Pancreas (tissue), 10 donors: ENCODE measurements around the gene HTRA1. TPM values are rescaled to one million over a fixed set of nuclear protein-coding genes. Genes with fewer than 3 reads are reported as not detected.

Experiments used
- ATAC-seq, 4 donors: fragments of 200-7000 bp; cut with Tn5 transposase; one replicate each; pipeline versions ENCODE4 v1.8.0 to v1.9.1; 2020; ENCODE audit warnings: mild to moderate bottlenecking in 4 of 4, moderate library complexity in 4 of 4
- DNase-seq, 6 donors: peaks; one replicate each; pipeline ENCODE4 v3.0.0-alpha.2; 2020
- FAIRE-seq: peaks from 2 replicates; lab custom pipeline; 2012; peaks lifted over from hg19 to GRCh38; lab: Jason Lieb, UNC
- H3K27ac ChIP-seq, 4 donors: fragments of 200-600 bp; sonication (generic); 1 replicate in 3 of 4; 2 replicates in 1 of 4; pipeline versions ENCODE4 v1.5.0 to v1.8.0; 2020
- H3K27me3 ChIP-seq, 4 donors: fragments of 200-600 bp; one replicate each; pipeline ENCODE4 v1.8.0; 2021
- H3K36me3 ChIP-seq, 3 donors: fragments of 200-600 bp; sonication (generic) in 1 of 3; one replicate each; pipeline versions ENCODE4 v1.5.0 to v1.8.0; 2020 to 2021
- H3K4me1 ChIP-seq, 3 donors: fragments of 200-600 bp; one replicate each; pipeline ENCODE4 v1.8.0; 2021
- H3K4me3 ChIP-seq, 4 donors: fragments of 200-600 bp; sonication (generic) in 2 of 4; one replicate each; pipeline versions ENCODE4 v1.5.0 to v1.8.0; 2020 to 2021
- H3K9me3 ChIP-seq, 4 donors: fragments of 200-600 bp; one replicate each; pipeline ENCODE4 v1.8.0; 2021
- WGBS, 2 donors: extraction: QIAGEN DNeasy Blood & Tissue Kit; methylation state at CpG; one replicate each; pipeline ENCODE4 v1.1.7; 2013; 5-methylcytosine and 5-hydroxymethylcytosine counted together
- intact Hi-C, 3 donors: fragments of 100-400 bp; cut with DNase I; formaldehyde crosslinking; loops; one replicate each; pipeline versions ENCODE4 v1.11.1 to v1.14.2; 2022
- polyA plus RNA-seq, 2 donors: library from polyadenylated mRNA; stranded (reverse); fragments of 200-250 nt; gene quantifications; one replicate each; pipeline ENCODE4 v1.2.3, GENCODE V29; 2013
- total RNA-seq, 6 donors: library from RNA; stranded (reverse); fragmentation: NEBNext Ultra II Directional in 4 of 6; extraction: Animal tissue kit (Norgen Biotek cat#: 25700) in 4 of 6; gene quantifications; one replicate each; pipeline versions ENCODE4 v1.2.1 to v1.2.4, GENCODE V29; 2021 to 2023
- TF ChIP-seq, protein P1 (sequence below), 4 donors: fragments of 200-600 bp; sonication (generic) in 3 of 4; IDR thresholded peaks; one replicate each; pipeline versions ENCODE4 v1.5.0 to v1.8.0; 2021; ENCODE audit warnings: antibody characterized with exemption in 4 of 4
- donor health status: healthy with polysubstance abuse.
- donor health status: DM: no; HTN: no; CAD: no; lungs with moderate emphysema.
- donor health status: DM: no; HTN: no; CAD: no.
- donor health status: control.
- donor health status: control.
- donor health status: Bipolar disorder and iron deficiency.
- donor health status: DM: yes; HTN: yes; CAD: no.
- donor health status: DM: no; HTN: no; CAD: no.
- donor health status: DM: no; HTN: no; CAD: no.
- donor health status: DM: yes; HTN: yes; CAD: no.

HTRA1 gene
- total and polyA plus RNA-seq, 8 donors = 10.4 to 83.0 (median 20.8) TPM

DNA sequence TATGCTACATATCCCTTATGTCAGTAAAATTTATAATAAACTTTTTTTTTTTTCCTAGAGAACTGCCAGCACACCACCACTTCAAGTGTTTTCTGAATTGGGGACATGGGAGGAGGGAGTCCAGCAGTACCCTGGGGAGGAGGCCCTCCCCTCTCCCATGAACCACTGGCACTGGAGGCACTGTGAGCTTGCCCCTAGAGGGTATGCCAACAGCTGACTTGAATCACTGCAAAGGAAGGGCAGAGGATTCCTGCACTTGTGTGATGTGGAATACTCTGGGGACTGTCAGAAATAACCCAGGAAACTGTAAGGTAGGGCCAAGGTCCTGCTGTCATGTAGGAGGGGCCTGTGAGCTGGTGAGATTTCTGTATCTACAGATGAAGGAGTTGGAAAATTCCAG is 15.4 kb upstream of the HTRA1 start:
- DNase-seq (no peak), ATAC-seq (no peak), FAIRE-seq (no peak)
- Histone ChIP-seq H3K4me3 (no peak overlapping the region), H3K36me3 (no peaks in the 10 kb centered on the region), H3K27me3 (no peaks in the 10 kb centered on the region), H3K9me3 (no peaks in the 10 kb centered on the region), H3K27ac (no peak overlapping the region), H3K4me1 (no peaks in the 10 kb centered on the region)
- TF ChIP-seq, protein P1, sequence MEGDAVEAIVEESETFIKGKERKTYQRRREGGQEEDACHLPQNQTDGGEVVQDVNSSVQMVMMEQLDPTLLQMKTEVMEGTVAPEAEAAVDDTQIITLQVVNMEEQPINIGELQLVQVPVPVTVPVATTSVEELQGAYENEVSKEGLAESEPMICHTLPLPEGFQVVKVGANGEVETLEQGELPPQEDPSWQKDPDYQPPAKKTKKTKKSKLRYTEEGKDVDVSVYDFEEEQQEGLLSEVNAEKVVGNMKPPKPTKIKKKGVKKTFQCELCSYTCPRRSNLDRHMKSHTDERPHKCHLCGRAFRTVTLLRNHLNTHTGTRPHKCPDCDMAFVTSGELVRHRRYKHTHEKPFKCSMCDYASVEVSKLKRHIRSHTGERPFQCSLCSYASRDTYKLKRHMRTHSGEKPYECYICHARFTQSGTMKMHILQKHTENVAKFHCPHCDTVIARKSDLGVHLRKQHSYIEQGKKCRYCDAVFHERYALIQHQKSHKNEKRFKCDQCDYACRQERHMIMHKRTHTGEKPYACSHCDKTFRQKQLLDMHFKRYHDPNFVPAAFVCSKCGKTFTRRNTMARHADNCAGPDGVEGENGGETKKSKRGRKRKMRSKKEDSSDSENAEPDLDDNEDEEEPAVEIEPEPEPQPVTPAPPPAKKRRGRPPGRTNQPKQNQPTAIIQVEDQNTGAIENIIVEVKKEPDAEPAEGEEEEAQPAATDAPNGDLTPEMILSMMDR (IDR thresholded peaks at IDR 0.05) = no peak
- intact Hi-C loops = no loop called here

DNA sequence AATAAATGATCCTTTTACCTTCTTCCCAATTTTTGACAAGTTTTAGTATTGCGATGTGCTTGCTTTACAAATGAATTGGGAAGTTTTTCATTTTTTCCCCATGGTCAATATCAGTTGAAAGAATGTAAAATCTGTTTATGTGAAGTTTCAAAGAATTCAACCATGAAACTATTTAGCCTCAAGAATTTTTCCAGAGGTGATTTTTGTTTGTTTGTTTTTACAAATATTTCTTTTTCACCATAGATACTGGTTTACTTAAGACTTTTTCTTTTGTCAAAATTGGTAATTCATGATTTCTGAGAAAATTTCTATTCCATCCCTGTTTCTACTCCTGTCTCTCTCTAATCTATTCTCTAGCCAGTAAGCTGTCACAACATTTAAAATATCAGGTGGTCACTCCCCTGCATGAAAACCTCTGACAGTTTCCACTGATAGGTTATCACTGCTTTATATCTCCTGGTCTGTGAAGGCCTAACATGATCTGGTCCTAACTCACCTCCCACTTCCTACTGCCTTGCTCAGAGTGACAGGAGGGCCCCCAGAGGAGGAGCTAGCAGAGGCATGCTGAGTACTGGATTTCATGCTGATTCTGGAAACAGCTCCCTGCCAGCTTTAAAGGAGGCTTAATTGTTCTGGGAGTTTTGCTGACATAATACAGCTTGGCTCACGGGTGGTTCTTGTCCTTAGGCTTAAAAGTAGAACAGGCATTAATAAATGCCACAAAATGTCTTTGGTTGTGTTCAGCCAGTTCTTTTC is 14.5 kb upstream of the HTRA1 start:
- intact Hi-C loops = no loop called here
- Histone ChIP-seq H3K4me1 (no peaks in the 10 kb centered on the region), H3K27me3 (no peaks in the 10 kb centered on the region), H3K36me3 (no peaks in the 10 kb centered on the region), H3K4me3 (no peak overlapping the region), H3K27ac (no peak overlapping the region), H3K9me3 (no peaks in the 10 kb centered on the region)
- DNase-seq (no peak), FAIRE-seq (no peak), ATAC-seq (no peak)
- TF ChIP-seq, protein P1 (IDR thresholded peaks at IDR 0.05) = no peak
- WGBS, 2 donors = 74 to 82% methylated on average over 2 of the region's 2 CpGs

DNA sequence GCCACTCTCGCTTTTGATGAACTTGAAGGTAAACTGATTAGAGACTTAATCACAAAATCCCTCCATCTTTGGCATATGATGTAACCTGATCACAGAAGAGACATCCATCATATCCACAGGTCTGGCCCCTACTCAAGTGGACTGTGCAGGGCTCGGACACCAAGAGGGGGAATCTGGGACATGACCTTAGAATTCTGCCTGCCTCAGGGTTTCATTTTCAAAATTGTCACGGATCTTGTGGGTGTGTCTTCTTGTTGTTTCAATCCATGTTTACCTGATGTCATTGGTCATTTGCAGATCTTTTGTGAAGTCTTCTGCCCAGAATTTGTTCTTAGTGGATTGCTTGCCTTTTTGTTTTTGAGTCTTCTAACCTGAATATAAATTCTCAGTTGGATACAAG is 12.8 kb upstream of the HTRA1 start:
- FAIRE-seq = no peak
- no peak for ATAC-seq
- no peak overlapping the region for H3K27ac ChIP-seq
- TF ChIP-seq, protein P1 (IDR thresholded peaks at IDR 0.05) = no peak
- H3K27me3 ChIP-seq = no peaks in the 10 kb centered on the region
- no peaks in the 10 kb centered on the region for H3K36me3 ChIP-seq
- DNase-seq = no peak
- H3K9me3 ChIP-seq = no peaks in the 10 kb centered on the region
- H3K4me3 ChIP-seq = no peak overlapping the region
- 87 to 88% methylated on average over 3 of the region's 3 CpGs for WGBS, 2 donors
- intact Hi-C loops = no loop called here
- no peaks in the 10 kb centered on the region for H3K4me1 ChIP-seq

DNA sequence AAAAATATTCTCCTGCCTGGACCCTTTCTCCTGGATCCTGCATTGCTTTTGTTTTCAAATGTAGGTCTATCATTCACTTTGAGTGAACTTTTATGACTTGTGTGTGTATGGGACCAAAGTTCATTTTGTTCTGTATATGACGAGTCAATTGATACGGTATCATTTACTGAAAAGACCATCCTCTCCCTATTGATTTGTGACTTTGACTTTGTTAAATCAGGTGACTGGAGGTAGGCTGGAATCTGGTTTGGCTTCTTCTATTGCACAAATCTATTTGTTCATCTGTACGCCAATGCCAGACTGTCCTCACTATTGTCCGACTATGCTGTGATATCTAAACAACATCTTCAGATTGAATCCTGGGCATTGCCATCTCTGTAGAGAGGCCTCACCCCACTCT is 12.2 kb upstream of the HTRA1 start:
- 71 to 75% methylated on average over 4 of the region's 4 CpGs for WGBS, 2 donors
- ATAC-seq = no peak

More for the DNA sequence above, 12.2 kb upstream of the HTRA1 start:
- intact Hi-C loops = no loop called here
- H3K27me3 ChIP-seq = no peaks in the 10 kb centered on the region
- FAIRE-seq (no peak), DNase-seq (no peak)
- H3K4me3 ChIP-seq = no peak overlapping the region
- H3K9me3 ChIP-seq = no peaks in the 10 kb centered on the region
- TF ChIP-seq, protein P1 (IDR thresholded peaks at IDR 0.05) = no peak
- no peaks in the 10 kb centered on the region for H3K4me1 ChIP-seq
- no peaks in the 10 kb centered on the region for H3K36me3 ChIP-seq
- no peak overlapping the region for H3K27ac ChIP-seq
